OCI-LY7 (cell line): ENCODE results near the gene SMG6. TPM values are rescaled to one million over a fixed set of nuclear protein-coding genes. Genes with fewer than 3 reads are reported as not detected.
"Not testable (repeated sequence)": the region's sequence is repeated elsewhere in the genome, so short reads cannot be mapped to it uniquely, and the experiment has no call there.

Experiments
- BruUV-seq: library from RNA; stranded (reverse); fragments of 400-500 nt; replicated peaks from 2 replicates; lab custom pipeline; 2021; lab: Mats Ljungman, UMichigan
- CTCF ChIA-PET: fragments of 300-600 bp; sonication (Branson Sonifier 250); formaldehyde crosslinking; loops from one replicate; lab custom pipeline; 2022; ENCODE audit warnings: antibody characterized with exemption; ENCODE audit not compliant: unreplicated experiment; lab: Charles Lee
- POLR2A ChIA-PET: fragments of 300-600 bp; sonication (Branson Sonifier 250); formaldehyde crosslinking; loops from one replicate; lab custom pipeline; 2022; ENCODE audit warnings: antibody characterized with exemption; lab: Charles Lee
- DNase-seq: peaks from one replicate; pipeline ENCODE4 v3.0.0-alpha.2; 2015; ENCODE audit warnings: low spot score
- H2AFZ ChIP-seq: fragments of 200-600 bp; sonication (generic), shearing (Covaris generic); 2 replicates; pipeline ENCODE4 v1.6.1; 2014; ENCODE audit warnings: mild to moderate bottlenecking, antibody characterized with exemption, low read length, moderate library complexity
- H3K27ac ChIP-seq: fragments of 200-600 bp; sonication (generic); 2 replicates; pipeline ENCODE4 v1.5.1; 2014; ENCODE audit warnings: mixed run types, low read depth, mild to moderate bottlenecking, moderate library complexity, low read length, inconsistent platforms; ENCODE audit not compliant: poor library complexity, severe bottlenecking
- H3K36me3 ChIP-seq: fragments of 200-600 bp; sonication (generic); 2 replicates; pipeline ENCODE4 v1.6.1; 2014; ENCODE audit warnings: mild to moderate bottlenecking, antibody characterized with exemption, low read length, moderate library complexity, mixed read lengths; ENCODE audit not compliant: insufficient read depth
- H3K4me1 ChIP-seq: fragments of 200-600 bp; sonication (generic); 2 replicates; pipeline ENCODE4 v1.5.1; 2014; ENCODE audit warnings: mild to moderate bottlenecking, low read length; ENCODE audit not compliant: insufficient read depth, poor library complexity, severe bottlenecking
- H3K4me2 ChIP-seq: fragments of 200-600 bp; sonication (generic); 2 replicates; pipeline ENCODE4 v1.6.1; 2014; ENCODE audit warnings: mild to moderate bottlenecking, low read length
- H3K4me3 ChIP-seq: fragments of 200-600 bp; sonication (generic); 2 replicates; pipeline ENCODE4 v1.5.1; 2014; ENCODE audit warnings: mild to moderate bottlenecking, low read depth, low read length; ENCODE audit not compliant: poor library complexity, severe bottlenecking
- H3K79me2 ChIP-seq: fragments of 200-600 bp; sonication (generic); 2 replicates; pipeline ENCODE4 v1.6.1; 2016; ENCODE audit warnings: low read depth, mild to moderate bottlenecking, low read length, moderate library complexity, mixed read lengths; ENCODE audit not compliant: insufficient read depth
- H3K9me2 ChIP-seq: fragments of 200-600 bp; sonication (generic); 2 replicates; pipeline ENCODE4 v1.6.1; 2016; ENCODE audit warnings: mild to moderate bottlenecking, low read length, mixed read lengths; ENCODE audit not compliant: insufficient read depth
- H3K9me3 ChIP-seq: fragments of 200-600 bp; sonication (generic); 2 replicates; pipeline ENCODE4 v1.6.1; 2014; ENCODE audit warnings: mild to moderate bottlenecking, mixed run types, low read length, mixed read lengths
- H4K20me1 ChIP-seq: fragments of 200-600 bp; sonication (generic); 2 replicates; pipeline ENCODE4 v1.6.1; 2014; ENCODE audit warnings: mild to moderate bottlenecking, antibody characterized with exemption, low read length, moderate library complexity, mixed read lengths; ENCODE audit not compliant: insufficient read depth
- CTCF ChIP-seq: fragments of 200-600 bp; sonication (generic); conservative IDR thresholded peaks from 2 replicates; pipeline ENCODE4 v1.5.1; 2014; ENCODE audit warnings: mild to moderate bottlenecking, antibody characterized with exemption, low read length, moderate library complexity, mixed read lengths
- EZH2phosphoT487 ChIP-seq: fragments of 200-600 bp; sonication (generic); IDR thresholded peaks from 2 replicates; pipeline ENCODE4 v1.6.1; 2018; ENCODE audit warnings: low read depth, borderline replicate concordance, mild to moderate bottlenecking, mixed run types, antibody characterized with exemption, low read length, moderate library complexity, mixed read lengths
- intact Hi-C: fragments of 100-400 bp; cut with micrococcal nuclease; formaldehyde crosslinking; loops from one replicate; pipeline ENCODE4 v1.10.0; 2022; ENCODE audit not compliant: unreplicated experiment
- total RNA-seq, 2 experiments: library from RNA; depleted of rRNA in 1 of 2; stranded (reverse); fragments of >200 nt in 1 of 2; shearing (Covaris generic) in 1 of 2; gene quantifications; 2 replicates each; pipeline ENCODE4 v1.2.3, GENCODE V29; 2014 to 2022

Gene SMG6
- total RNA-seq, 2 experiments from 2014 or later, result 12.5 to 17.8 TPM

DNA sequence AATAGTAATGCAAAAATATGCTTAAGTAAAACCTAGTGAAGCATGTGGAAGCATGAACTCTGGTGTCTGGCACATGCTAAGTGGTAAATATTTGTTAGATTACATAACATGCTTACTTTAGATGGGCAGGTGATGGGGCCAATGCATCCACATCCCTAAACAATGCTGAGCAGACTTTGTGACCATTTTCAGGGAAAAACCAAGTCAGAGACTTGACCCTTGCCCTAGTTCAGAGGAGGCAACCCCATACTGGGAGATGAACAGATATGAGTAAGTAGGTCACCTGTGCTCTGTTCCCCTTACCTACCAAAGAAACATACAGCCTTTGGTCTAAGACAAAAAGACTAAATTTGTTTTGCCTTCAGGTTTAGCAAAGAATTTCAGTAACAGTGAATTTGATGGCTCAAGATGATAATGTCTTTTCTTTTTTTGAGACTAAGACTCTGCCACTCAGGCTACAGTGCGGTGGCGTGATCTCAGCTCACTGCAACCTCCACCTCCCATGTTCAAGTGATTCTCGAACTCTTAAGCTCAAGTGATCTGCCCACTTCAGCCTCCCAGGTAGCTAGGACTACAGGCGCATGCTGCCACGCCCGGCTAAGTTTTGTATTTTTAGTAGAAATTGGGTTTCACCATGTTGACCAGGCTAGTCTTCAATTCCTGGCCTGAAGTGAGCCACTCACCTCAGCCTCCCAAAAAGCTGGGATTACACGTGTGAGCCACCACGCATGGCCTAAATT is 157.3 kb downstream of the SMG6 start:
- H3K79me2 ChIP-seq, result no peaks in the 10 kb centered on the region
- ChIA-PET CTCF (no interaction called here), POLR2A (interaction anchor here (1.0 kb wide), 1 partner anchor 38 kb away, joined by 3 read pairs; no protein-coding TSS in a partner anchor)
- H3K27ac ChIP-seq, result no peak overlapping the region
- H2AFZ ChIP-seq, result no peak overlapping the region
- no peak overlapping the region for H3K4me3 ChIP-seq
- H3K4me2 ChIP-seq, result no peak overlapping the region
- no TSS peak for BruUV-seq
- H4K20me1 ChIP-seq, result no peaks in the 10 kb centered on the region
- no peaks in the 10 kb centered on the region for H3K4me1 ChIP-seq
- no peaks in the 10 kb centered on the region for H3K9me3 ChIP-seq
- H3K9me2 ChIP-seq, result no peaks in the 10 kb centered on the region
- intact Hi-C loops, result no loop called here
- peaks cover 8% of the 10 kb centered on the region for H3K36me3 ChIP-seq
- TF ChIP-seq CTCF (no peak), EZH2phosphoT487 (no peak)
- no peak for DNase-seq

- CTCF ChIA-PET, result no interaction called here
- intact Hi-C loops, result no loop called here
- no peaks in the 10 kb centered on the region for H3K4me1 ChIP-seq
- BruUV-seq, result no TSS peak
- H3K27ac ChIP-seq, result no peak overlapping the region
- H3K4me3 ChIP-seq, result no peak overlapping the region
- no peaks in the 10 kb centered on the region for H3K9me3 ChIP-seq
- no peaks in the 10 kb centered on the region for H3K9me2 ChIP-seq
- POLR2A ChIA-PET, result interaction anchor here (1.2 kb wide), 1 partner anchor 21 kb away, joined by 8 read pairs; no protein-coding TSS in a partner anchor
- TF ChIP-seq CTCF (no peak), EZH2phosphoT487 (no peak)
- no peak overlapping the region for H3K4me2 ChIP-seq
- no peak overlapping the region for H2AFZ ChIP-seq
- no peaks in the 10 kb centered on the region for H4K20me1 ChIP-seq
- peaks cover 8% of the 10 kb centered on the region; the same call in 1 of the 2 replicates for H3K36me3 ChIP-seq
- no peaks in the 10 kb centered on the region for H3K79me2 ChIP-seq
- DNase-seq, result no peak
Measured at GRCh38 chr17:2144701-2145100, 158.9 kb downstream of the SMG6 start.

GRCh38 chr17:2143332-2143731 is 160.3 kb downstream of the SMG6 start:
- H3K4me3 ChIP-seq, result no peak overlapping the region
- no peak for DNase-seq
- H3K27ac ChIP-seq, result no peak overlapping the region
- peaks cover 9% of the 10 kb centered on the region for H3K4me1 ChIP-seq
- ChIA-PET CTCF (no interaction called here), POLR2A (no interaction called here)
- no TSS peak for BruUV-seq
- no peak for TF ChIP-seq CTCF
- TF ChIP-seq EZH2phosphoT487, result no peak
- no peak overlapping the region for H2AFZ ChIP-seq
- H3K9me3 ChIP-seq, result no peaks in the 10 kb centered on the region
- no peaks in the 10 kb centered on the region for H4K20me1 ChIP-seq
- intact Hi-C loops, result no loop called here
- H3K36me3 ChIP-seq, result peaks cover 4% of the 10 kb centered on the region; the same call in 1 of the 2 replicates
- H3K79me2 ChIP-seq, result no peaks in the 10 kb centered on the region
- no peaks in the 10 kb centered on the region for H3K9me2 ChIP-seq
- no peak overlapping the region for H3K4me2 ChIP-seq

- H2AFZ ChIP-seq, H3K27ac ChIP-seq, H3K4me3 ChIP-seq, H3K9me2 ChIP-seq, H3K9me3 ChIP-seq, POLR2A ChIA-PET, CTCF ChIA-PET, BruUV-seq, H4K20me1 ChIP-seq, H3K36me3 ChIP-seq, H3K79me2 ChIP-seq, intact Hi-C loops, DNase-seq, H3K4me2 ChIP-seq: not testable (repeated sequence)
- peaks cover 16% of the 10 kb centered on the region for H3K4me1 ChIP-seq
Measured at GRCh38 chr17:2142682-2143081, 160.9 kb downstream of the SMG6 start.
